ENCODE data around the gene MNS1. TPM values are rescaled to one million over a fixed set of nuclear protein-coding genes. Genes with fewer than 3 reads are reported as not detected.

The MNS1 gene
- total RNA-seq, 3 donors from 2014 or later, result 0.61 to 1.7 (median 1.2) TPM

GRCh38 chr15:56467616-56468015, 2.7 kb upstream of the MNS1 start:
- DNase-seq (no peak), ATAC-seq (no peak)
- no peaks in the 10 kb centered on the region for H3K36me3 ChIP-seq (ENCODE audit: low read depth)
- H3K4me1 ChIP-seq (ENCODE audit: low read depth), result peaks cover 15% of the 10 kb centered on the region
- no peak for TF ChIP-seq CTCF (IDR thresholded peaks at IDR 0.05)
- H3K9me3 ChIP-seq, result no peaks in the 10 kb centered on the region
- intact Hi-C loops (cut with DNase I, micrococcal nuclease), result no loop called here
- no peak overlapping the region for H3K4me3 ChIP-seq

GRCh38 chr15:56460947-56461346, 4.0 kb downstream of the MNS1 start:
- intact Hi-C loops (cut with DNase I, micrococcal nuclease), result no loop called here
- ATAC-seq, result no peak
- no peaks in the 10 kb centered on the region for H3K9me3 ChIP-seq
- H3K4me1 ChIP-seq (ENCODE audit: low read depth), result peaks cover 10% of the 10 kb centered on the region
- TF ChIP-seq CTCF (IDR thresholded peaks at IDR 0.05), result no peak
- no peak for DNase-seq
- H3K36me3 ChIP-seq (ENCODE audit: low read depth), result no peaks in the 10 kb centered on the region
- no peak overlapping the region for H3K4me3 ChIP-seq

- intact Hi-C loops (cut with DNase I, micrococcal nuclease), result no loop called here
These were observed 4.9 kb downstream of the MNS1 start for GRCh38 chr15:56460071-56460470.

GRCh38 chr15:56459096-56459495, 5.8 kb downstream of the MNS1 start:
- H3K4me1 ChIP-seq (ENCODE audit: low read depth), result no peaks in the 10 kb centered on the region
- ATAC-seq (no peak), DNase-seq (no peak)
- H3K36me3 ChIP-seq (ENCODE audit: low read depth), result no peaks in the 10 kb centered on the region
- no peak for TF ChIP-seq CTCF (IDR thresholded peaks at IDR 0.05)
- H3K9me3 ChIP-seq, result no peaks in the 10 kb centered on the region
- intact Hi-C loops (cut with DNase I, micrococcal nuclease), result no loop called here
- H3K4me3 ChIP-seq, result no peak overlapping the region

More at GRCh38 chr15:56460071-56460470, 4.9 kb downstream of the MNS1 start:
- TF ChIP-seq CTCF (IDR thresholded peaks at IDR 0.05), result no peak
- H3K4me1 ChIP-seq (ENCODE audit: low read depth), result peaks cover 7% of the 10 kb centered on the region
- DNase-seq (no peak), ATAC-seq (no peak)
- H3K4me3 ChIP-seq, result no peak overlapping the region
- no peaks in the 10 kb centered on the region for H3K9me3 ChIP-seq
- H3K36me3 ChIP-seq (ENCODE audit: low read depth), result no peaks in the 10 kb centered on the region

GRCh38 chr15:56456229-56456628, 8.7 kb downstream of the MNS1 start:
- Histone ChIP-seq H3K4me3 (no peak overlapping the region), H3K4me1 (ENCODE audit: low read depth) (no peaks in the 10 kb centered on the region), H3K9me3 (no peaks in the 10 kb centered on the region), H3K36me3 (ENCODE audit: low read depth) (no peaks in the 10 kb centered on the region)
- intact Hi-C loops (cut with DNase I, micrococcal nuclease), result no loop called here
- DNase-seq (no peak), ATAC-seq (no peak)
- TF ChIP-seq CTCF (IDR thresholded peaks at IDR 0.05), result no peak

GRCh38 chr15:56454836-56455235, 10.1 kb downstream of the MNS1 start:
- DNase-seq (no peak), ATAC-seq (no peak)
- H3K4me3 ChIP-seq, result no peak overlapping the region
- no peak for TF ChIP-seq CTCF (IDR thresholded peaks at IDR 0.05)
- no peaks in the 10 kb centered on the region for H3K36me3 ChIP-seq (ENCODE audit: low read depth)
- H3K4me1 ChIP-seq (ENCODE audit: low read depth), result no peaks in the 10 kb centered on the region
- H3K9me3 ChIP-seq, result no peaks in the 10 kb centered on the region
- intact Hi-C loops (cut with DNase I, micrococcal nuclease), result no loop called here
